ENCODE results near the gene BRMS1.

GRCh38 chr11:66311470-66311964 is 33.4 kb downstream of the BRMS1 start:
- TF ChIP-seq POLR2AphosphoS5 (IDR thresholded peaks at IDR 0.05) (no peak), CTCF (IDR thresholded peaks at IDR 0.05) (no peak), POLR2A (IDR thresholded peaks at IDR 0.05) (no peak)
